GM19193 (cell line): ENCODE data around the gene KRTAP10-8.
"Not testable (repeated sequence)": the region's sequence is repeated elsewhere in the genome, so short reads cannot be mapped to it uniquely, and the experiment has no call there.

Experiments
- POLR2A ChIP-seq: IDR thresholded peaks from 4 replicates; pipeline ENCODE4 v1.6.1; 2011; ENCODE audit not compliant: insufficient read depth, insufficient read length; ENCODE audit errors: extremely low read depth

Gene KRTAP10-8

DNA sequence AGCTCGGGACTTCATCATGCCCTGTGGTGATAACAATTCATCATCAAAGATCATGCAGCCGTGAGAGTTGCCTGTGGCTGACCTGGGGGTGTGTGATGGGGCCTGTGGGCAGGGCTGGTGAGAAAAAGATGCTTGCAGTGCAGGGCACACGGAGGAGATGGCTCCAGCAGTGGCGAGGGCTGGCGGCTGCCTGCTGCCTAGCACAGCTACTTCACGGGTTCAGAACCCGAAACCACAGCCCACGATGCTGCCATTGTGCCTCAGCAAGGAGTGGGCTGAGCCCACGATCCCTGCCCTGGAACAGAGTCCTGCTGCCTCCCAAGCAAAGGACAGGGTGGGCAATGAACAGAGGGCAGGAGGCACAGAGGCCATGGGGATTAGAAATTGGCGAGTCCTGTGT lies 14.4 kb downstream of the KRTAP10-8 start:
- TF ChIP-seq POLR2A, result no peak

DNA sequence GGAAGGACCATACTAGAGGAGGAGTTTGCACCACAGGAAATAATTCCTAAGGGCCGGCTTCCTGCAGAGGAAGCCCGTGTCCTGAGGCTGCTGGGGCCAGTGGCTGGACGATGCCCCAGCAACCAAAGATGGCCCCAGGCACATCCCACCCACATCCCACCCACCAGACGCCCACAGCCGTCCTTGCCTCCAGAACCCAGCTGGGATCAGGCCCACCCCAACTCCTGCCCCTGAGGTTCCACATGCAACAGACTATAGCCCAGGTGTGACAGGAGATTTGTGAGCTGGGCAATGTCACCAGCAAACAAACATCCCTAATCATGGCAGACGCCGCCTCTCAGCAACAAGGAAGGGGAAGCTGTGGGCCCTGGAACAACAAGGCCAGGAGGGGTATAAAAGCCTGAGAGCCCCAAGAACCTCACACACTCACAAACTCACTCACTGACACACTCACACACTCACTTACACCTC lies 14.8 kb downstream of the KRTAP10-8 start, which contains the start of gene KRTAP10-9:
Gene KRTAP10-9, plus strand, starts transcription at position 421 of the 471 bp plus-strand sequence. CDS start 79 bp downstream, outside the sequence.
- TF ChIP-seq POLR2A, result no peak

DNA sequence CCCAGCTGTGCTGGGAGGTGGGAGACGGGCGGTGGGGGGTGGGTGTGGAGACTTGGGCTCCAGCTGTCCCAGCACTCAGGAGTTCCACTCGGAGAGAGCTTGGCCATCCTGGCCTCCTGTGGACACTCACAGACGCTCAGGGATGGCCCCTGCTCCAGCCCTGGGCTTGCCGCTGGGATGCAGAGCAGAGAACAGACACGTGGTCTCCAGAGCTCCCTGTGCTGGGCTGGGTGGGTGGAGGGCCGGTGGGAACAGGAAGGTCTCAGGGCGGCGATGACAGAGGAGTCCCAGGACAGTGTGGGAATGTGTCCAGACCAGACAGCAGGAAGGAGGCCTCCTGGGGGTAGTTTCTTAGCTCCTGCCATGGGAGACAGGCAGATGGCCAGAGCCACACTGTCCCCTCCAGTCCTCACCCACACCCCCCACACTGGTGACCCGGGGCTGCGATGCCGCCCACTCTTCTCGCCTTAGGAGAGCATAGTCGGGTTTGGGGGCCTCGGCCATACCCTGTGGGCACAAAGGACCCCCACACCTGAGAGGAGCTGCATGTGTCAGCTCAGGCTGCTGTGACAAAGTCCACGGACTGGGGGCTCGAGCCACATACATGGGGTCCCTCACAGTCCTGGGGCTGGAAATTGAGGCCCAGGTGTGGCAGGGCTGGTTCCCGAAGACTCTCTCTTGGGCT lies 17.0 kb downstream of the KRTAP10-8 start:
- no peak for TF ChIP-seq POLR2A

DNA sequence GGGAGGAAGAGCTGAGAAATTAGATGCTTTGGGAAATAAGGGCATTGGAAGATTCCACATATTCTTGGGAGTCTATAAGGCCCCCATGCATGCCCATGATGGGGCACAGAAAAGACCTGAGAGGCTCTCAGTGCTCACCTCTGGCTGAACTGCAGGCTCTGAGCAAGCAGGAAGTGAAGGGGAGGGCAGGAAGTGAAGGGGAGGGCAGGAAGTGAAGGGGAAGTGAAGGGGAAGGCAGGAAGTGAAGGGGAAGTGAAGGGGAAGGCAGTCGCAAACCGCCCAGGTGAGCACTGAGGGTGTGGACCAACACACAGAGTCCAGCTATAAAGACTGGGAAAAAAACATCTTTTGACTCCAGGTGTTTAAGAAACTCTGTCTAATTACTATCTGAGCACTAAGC lies 18.6 kb downstream of the KRTAP10-8 start:
- TF ChIP-seq POLR2A, result no peak

DNA sequence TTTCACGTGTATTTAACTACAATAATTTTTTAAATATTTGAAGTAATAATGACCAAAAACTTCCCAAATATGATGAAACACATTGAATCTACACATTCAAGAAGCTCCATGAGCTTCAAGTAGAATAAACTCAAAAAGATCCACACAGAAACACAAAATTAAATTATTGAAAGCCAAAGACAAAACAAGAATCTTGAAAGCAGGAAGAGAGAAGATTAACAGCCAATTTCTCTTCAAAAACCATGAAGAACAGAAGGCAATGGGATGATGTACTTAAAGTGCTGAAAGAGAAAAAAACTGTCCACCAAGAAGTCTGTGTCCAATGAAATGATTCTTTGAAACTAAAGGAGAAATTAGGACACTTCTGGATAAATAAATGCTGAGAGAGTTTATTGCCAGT lies 20.2 kb downstream of the KRTAP10-8 start:
- no peak for TF ChIP-seq POLR2A

DNA sequence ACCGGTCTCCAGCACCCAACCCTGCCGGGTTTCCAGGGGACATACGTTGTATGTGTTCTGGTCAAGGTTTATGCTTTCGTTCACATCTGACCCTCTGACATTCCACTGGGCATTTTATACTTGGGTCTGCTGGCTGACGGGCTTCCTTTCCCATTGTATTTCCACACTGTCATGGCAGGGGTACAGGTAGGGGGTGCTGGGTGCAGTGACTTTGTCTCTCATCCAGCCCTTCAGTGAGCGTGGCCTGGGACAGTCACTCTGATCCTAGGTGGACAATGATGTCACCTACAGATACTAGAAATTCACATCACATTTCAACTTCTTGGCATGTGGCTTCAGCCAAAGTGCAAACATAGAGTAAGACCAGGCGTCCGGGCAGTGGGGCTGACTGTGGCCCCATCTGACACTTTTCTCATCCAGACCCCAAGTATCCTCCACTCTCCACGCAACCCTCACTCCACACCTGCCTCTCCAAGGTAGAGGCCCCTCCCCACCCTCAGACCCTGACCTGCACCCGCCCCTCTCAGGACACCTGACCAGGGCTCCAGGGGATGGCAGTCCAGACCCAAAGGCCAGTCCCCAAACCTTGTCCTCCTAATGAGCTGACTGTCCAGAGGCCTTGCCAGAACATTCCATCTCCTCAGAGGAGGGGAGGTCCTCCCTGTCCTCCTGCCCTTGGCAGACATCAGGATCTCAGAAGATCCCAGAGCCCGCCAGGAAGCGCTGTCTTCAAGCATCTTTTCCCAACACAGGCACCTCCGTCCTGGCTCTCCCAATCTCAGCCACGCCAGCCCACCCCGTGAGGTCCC lies 24.5 kb downstream of the KRTAP10-8 start:
- TF ChIP-seq POLR2A, result no peak

DNA sequence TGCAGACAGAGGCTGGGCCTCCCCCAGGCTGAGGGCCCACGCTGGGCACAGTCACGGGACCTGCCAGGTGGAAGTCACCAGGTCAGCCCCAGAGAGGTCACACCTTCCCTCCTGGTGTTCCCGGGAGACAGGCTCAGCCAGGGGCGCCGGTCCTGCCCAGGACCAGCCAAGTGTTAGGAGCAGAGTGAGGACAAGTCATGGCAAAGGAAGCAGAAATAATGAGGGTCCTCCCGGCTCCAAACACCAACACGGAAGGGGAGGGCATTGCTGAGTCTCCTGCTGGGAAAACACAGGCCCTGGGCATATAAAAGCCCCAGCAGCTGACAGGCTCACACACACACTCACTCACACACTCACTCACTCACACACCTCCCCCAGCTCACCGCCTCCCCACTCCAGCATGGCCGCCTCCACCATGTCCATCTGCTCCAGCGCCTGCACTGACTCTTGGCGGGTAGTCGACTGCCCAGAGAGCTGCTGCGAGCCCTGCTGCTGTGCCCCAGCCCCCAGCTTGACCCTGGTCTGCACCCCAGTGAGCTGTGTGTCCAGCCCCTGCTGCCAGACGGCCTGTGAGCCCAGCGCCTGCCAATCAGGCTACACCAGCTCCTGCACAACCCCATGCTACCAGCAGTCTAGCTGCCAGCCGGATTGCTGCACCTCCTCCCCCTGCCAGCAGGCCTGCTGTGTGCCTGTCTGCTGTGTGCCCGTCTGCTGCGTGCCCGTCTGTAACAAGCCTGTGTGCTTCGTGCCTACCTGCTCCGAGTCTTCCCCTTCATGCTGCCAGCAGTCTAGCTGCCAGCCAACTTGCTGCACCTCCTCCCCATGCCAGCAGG lies 25.4 kb downstream of the KRTAP10-8 start, which contains the start of gene KRTAP10-10:
Gene KRTAP10-10, plus strand, starts transcription at position 339 of the 833 bp plus-strand sequence. Its CDS starts 62 bp downstream, at position 401.
- TF ChIP-seq POLR2A, result no peak

DNA sequence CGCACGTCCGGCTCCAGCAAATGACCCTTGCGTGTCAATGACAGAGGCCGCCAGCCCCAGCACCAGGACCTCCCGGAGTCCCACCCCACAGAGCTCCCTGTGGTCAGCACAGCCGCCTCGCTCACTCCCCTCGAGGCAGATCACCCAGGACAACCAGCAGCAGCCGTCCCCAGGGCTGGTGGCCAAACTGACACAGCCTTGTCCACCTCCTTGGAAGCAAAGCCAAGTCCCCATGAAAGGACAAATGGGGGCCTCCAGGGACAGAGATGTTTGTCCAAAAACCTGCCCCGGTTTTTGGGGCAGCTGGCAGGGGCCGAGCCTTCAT lies 27.4 kb downstream of the KRTAP10-8 start:
- no peak for TF ChIP-seq POLR2A

DNA sequence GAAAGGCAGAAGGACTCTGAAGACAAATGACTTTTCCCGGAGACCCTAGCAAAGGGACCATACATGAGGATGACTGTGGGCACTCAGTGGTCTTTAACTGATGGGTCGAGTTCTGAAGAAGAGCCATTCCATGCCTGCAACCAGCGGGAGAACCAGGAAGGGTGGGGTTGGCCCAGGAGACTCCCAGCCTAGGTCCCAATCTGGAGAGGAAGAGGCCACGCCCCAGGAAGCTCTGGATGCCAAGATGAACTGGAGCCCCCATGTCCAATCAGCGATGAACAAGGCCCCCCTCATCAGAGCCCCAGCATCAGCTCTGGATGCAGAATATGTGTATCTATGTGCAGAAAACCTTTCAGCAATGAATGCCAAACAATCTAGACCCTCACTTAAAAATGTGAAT lies 28.9 kb downstream of the KRTAP10-8 start:
- TF ChIP-seq POLR2A, result no peak

DNA sequence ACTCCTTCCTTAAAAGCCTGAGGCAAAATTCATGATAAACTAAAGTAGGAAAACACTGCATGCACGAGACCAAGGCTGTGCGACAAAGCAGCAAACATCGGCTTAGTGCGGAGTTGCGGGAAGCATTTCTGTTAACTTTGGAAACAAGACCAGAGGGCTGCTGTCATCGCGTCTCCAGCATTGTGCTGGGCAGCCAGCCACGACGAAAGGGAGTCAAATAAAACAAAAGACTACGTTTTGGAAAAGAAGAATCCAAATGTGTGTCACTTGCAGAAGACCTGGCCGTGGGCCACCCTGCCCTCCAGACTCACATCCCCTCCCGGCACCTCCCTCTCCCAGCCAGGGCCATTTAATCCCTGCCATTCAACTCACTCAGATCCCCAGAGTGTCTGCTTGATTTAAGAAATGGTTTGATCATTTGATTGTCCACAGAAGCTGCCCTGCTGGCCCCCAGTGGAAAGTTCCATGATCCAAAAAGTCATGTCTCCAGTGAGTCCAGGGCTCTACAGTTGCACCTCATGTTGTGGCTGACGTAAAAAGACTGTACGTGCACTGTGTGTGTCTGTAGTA lies 31.9 kb downstream of the KRTAP10-8 start:
- TF ChIP-seq POLR2A, result no peak

DNA sequence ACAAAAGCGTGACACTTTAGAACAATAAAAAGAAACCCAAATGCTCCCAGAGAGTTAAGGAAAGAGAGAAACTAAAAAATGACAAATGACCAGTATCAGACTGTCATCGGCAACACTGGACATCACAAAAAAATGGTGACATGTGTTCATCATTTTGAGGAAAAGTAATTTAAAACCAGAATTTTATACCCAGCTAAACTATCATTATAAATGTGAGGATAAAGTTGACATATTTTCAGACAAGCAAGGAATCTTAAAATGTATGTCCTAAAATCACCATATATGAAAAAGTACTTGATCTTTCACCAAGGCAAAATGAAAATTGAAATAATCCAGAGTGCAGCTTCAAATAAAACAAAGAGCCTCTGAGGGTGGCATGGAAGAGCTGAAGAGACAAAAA lies 33.0 kb downstream of the KRTAP10-8 start:
- TF ChIP-seq POLR2A, result no peak

DNA sequence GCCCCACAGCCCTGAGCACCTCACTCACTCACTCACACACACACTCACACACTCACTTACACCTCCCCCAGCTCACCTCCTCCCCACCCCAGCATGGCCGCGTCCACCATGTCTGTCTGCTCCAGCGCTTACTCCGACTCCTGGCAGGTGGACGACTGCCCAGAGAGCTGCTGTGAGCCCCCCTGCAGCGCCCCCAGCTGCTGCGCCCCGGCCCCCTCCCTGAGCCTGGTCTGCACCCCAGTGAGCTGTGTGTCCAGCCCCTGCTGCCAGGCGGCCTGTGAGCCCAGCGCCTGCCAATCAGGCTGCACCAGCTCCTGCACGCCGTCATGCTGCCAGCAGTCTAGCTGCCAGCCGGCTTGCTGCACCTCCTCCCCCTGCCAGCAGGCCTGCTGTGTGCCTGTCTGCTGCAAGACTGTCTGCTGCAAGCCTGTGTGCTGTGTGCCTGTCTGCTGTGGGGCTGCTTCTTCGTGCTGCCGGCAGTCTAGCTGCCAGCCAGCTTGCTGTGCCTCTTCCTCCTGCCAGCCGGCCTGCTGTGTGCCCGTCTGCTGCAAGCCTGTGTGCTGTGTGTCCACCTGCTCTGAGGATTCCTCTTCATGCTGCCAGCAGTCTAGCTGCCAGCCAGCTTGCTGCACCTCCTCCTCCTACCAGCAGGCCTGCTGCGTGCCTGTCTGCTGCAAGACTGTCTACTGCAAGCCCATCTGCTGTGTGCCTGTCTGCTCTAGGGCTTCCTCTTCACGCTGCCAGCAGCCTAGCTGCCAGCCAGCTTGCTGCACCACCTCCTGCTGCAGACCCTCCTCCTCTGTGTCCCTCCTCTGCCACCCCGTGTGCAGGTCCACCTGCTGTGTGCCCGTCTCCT lies 34.7 kb downstream of the KRTAP10-8 start, which contains the start of gene KRTAP10-11:
Gene KRTAP10-11, plus strand, starts transcription at position 49 of the 856 bp plus-strand sequence. Its CDS starts 45 bp downstream, at position 94.
- TF ChIP-seq POLR2A, result not testable (repeated sequence)

DNA sequence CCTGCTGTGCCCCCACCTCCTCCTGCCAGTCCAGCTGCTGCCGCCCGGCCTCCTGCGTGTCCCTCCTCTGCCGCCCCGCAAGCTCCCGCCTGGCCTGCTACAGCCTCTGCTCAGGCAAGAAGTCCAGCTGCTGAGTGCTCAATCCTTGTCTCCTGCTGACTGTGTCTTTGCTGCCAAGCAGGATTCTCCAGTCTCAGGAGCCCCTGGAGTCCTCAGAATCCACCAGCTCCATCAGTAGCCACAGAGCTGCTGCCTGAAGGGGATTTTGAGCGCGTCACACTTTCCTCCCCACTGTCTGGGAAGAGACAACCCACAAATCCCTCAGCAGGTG lies 35.3 kb downstream of the KRTAP10-8 start:
- no peak for TF ChIP-seq POLR2A
